ENCODE measurements around the gene FBRSL1. TPM values are rescaled to one million over a fixed set of nuclear protein-coding genes. Genes with fewer than 3 reads are reported as not detected.

Gene FBRSL1
- total RNA-seq, 4 donors from 2014 or later, result 5.9 to 16.0 (median 9.4) TPM

GRCh38 chr12:132498931-132499330, 9.0 kb downstream of the FBRSL1 start:
- TF ChIP-seq CTCF (IDR thresholded peaks at IDR 0.05), result no peak
- DNase-seq (ENCODE audit: low spot score) (no peak), ATAC-seq (ENCODE audit: low FRiP score) (no peak)

GRCh38 chr12:132500142-132500855, 10.3 kb downstream of the FBRSL1 start:
- ATAC-seq (ENCODE audit: low FRiP score), result no peak
- TF ChIP-seq CTCF (IDR thresholded peaks at IDR 0.05), result no peak
- DNase-seq (ENCODE audit: low spot score), result no peak

GRCh38 chr12:132500856-132501180, 10.9 kb downstream of the FBRSL1 start:
- TF ChIP-seq CTCF (IDR thresholded peaks at IDR 0.05), result no peak
- no peak for DNase-seq (ENCODE audit: low spot score)
- no peak for ATAC-seq (ENCODE audit: low FRiP score)

GRCh38 chr12:132501204-132501940, 11.4 kb downstream of the FBRSL1 start:
- ATAC-seq (ENCODE audit: low FRiP score), result no peak
- DNase-seq (ENCODE audit: low spot score), result no peak
- no peak for TF ChIP-seq CTCF (IDR thresholded peaks at IDR 0.05)

GRCh38 chr12:132502149-132502881, 12.4 kb downstream of the FBRSL1 start:
- no peak for ATAC-seq (ENCODE audit: low FRiP score)
- TF ChIP-seq CTCF (IDR thresholded peaks at IDR 0.05), result no peak
- DNase-seq (ENCODE audit: low spot score), result no peak

GRCh38 chr12:132502882-132503193, 12.9 kb downstream of the FBRSL1 start:
- TF ChIP-seq CTCF (IDR thresholded peaks at IDR 0.05), result no peak
- DNase-seq (ENCODE audit: low spot score) (no peak), ATAC-seq (ENCODE audit: low FRiP score) (no peak)
